GM12878 (cell line): Measurements from ENCODE around the gene RIT2. TPM values are rescaled to one million over a fixed set of nuclear protein-coding genes. Genes with fewer than 3 reads are reported as not detected.

Source experiments
- ATAC-seq: fragments of 200-7000 bp; cut with Tn5 transposase; 3 replicates; pipeline ENCODE4 v1.9.1; 2020; ENCODE audit warnings: mild to moderate bottlenecking, moderate library complexity
- BruUV-seq: library from RNA; stranded (reverse); fragments of 400-500 nt; replicated peaks from 2 replicates; lab custom pipeline; 2021; lab: Mats Ljungman, UMichigan
- CTCF ChIA-PET: fragments of 300-600 bp; sonication (Branson Sonifier 250); formaldehyde crosslinking; extraction: SDS; loops from one replicate; lab custom pipeline; 2021; ENCODE audit warnings: inconsistent platforms; lab: Yijun Ruan, JAX
- POLR2A ChIA-PET: fragments of 350-600 bp; formaldehyde crosslinking; extraction: SDS; loops from one replicate; lab custom pipeline; 2021; ENCODE audit warnings: inconsistent platforms; lab: Charles Lee
- RAD21 ChIA-PET: fragments of 300-600 bp; sonication (Branson Sonifier 250); formaldehyde crosslinking; loops from one replicate; lab custom pipeline; 2023; ENCODE audit warnings: antibody characterized with exemption; ENCODE audit not compliant: unreplicated experiment; lab: Charles Lee
- SMC1A ChIA-PET: fragments of 300-600 bp; sonication (Branson Sonifier 250); formaldehyde crosslinking; loops from one replicate; lab custom pipeline; 2023; ENCODE audit not compliant: unreplicated experiment, uncharacterized antibody; lab: Charles Lee
- DNase-seq: peaks from one replicate; pipeline ENCODE4 v3.0.0-alpha.2; 2011; ENCODE audit warnings: low read depth, low spot score
- FAIRE-seq: peaks from 3 replicates; lab custom pipeline; 2011; peaks lifted over from hg19 to GRCh38; lab: Jason Lieb, UNC
- H2AFZ ChIP-seq: 2 replicates; pipeline ENCODE4 v1.6.0; 2011; ENCODE audit warnings: low read depth, low read length, control low read depth; ENCODE audit not compliant: control insufficient read depth
- H3K27ac ChIP-seq: 2 replicates; pipeline ENCODE4 v1.5.1; 2011; ENCODE audit warnings: control low read depth; ENCODE audit not compliant: control insufficient read depth, insufficient read depth
- H3K27me3 ChIP-seq, 2 experiments: replicated peaks in 1 of 2; 2 replicates each; pipeline versions ENCODE4 v1.6.0 to v1.6.1; 2011; ENCODE audit warnings: low read length in 1 of 2; ENCODE audit not compliant: control insufficient read depth in 2 of 2, insufficient read depth in 2 of 2
- H3K36me3 ChIP-seq, 2 experiments: 2 replicates each; pipeline ENCODE4 v1.5.1; 2011; ENCODE audit warnings: low read length in 1 of 2; ENCODE audit not compliant: control insufficient read depth in 2 of 2, insufficient read depth in 2 of 2
- H3K4me1 ChIP-seq: 2 replicates; pipeline ENCODE4 v1.6.1; 2011; ENCODE audit warnings: mild to moderate bottlenecking, low read length, moderate library complexity, mixed read lengths; ENCODE audit not compliant: control insufficient read depth, insufficient read depth
- H3K4me2 ChIP-seq: 2 replicates; pipeline ENCODE4 v1.6.0; 2011; ENCODE audit warnings: control low read depth; ENCODE audit not compliant: control insufficient read depth, insufficient read depth
- H3K4me3 ChIP-seq: fragments of 200-600 bp; sonication (generic); 2 replicates; pipeline ENCODE4 v1.5.1; 2016
- H3K79me2 ChIP-seq: 2 replicates; pipeline ENCODE4 v1.6.0; 2011; ENCODE audit warnings: low read length; ENCODE audit not compliant: control insufficient read depth, insufficient read depth
- H3K9ac ChIP-seq: 2 replicates; pipeline ENCODE4 v1.8.0; 2011; ENCODE audit warnings: low read length, control low read depth, mixed read lengths; ENCODE audit not compliant: control insufficient read depth, insufficient read depth
- H3K9me3 ChIP-seq: replicated peaks from 3 replicates; pipeline ENCODE4 v1.5.1; 2011; ENCODE audit warnings: mild to moderate bottlenecking, low read length; ENCODE audit not compliant: control insufficient read depth, insufficient read depth
- H4K20me1 ChIP-seq: 2 replicates; pipeline ENCODE4 v1.6.0; 2011; ENCODE audit not compliant: control insufficient read depth, insufficient read depth
- BCL3 ChIP-seq: IDR thresholded peaks from 2 replicates; pipeline ENCODE4 v1.6.1; 2011; ENCODE audit warnings: borderline replicate concordance, low read depth, mild to moderate bottlenecking, moderate library complexity, low read length; ENCODE audit not compliant: insufficient read depth, poor library complexity, severe bottlenecking
- CUX1 ChIP-seq: IDR thresholded peaks from 2 replicates; pipeline ENCODE4 v1.6.1; 2012; ENCODE audit warnings: improper control_type of control experiment, low read depth, low read length; ENCODE audit not compliant: insufficient replicate concordance
- ELK1 ChIP-seq: IDR thresholded peaks from 2 replicates; pipeline ENCODE4 v1.6.1; 2012; ENCODE audit warnings: low read depth, low read length, improper control_type of control experiment
- JUNB ChIP-seq: IDR thresholded peaks from 2 replicates; pipeline ENCODE4 v1.6.1; 2016; ENCODE audit warnings: antibody characterized with exemption, mild to moderate bottlenecking
- LARP7 ChIP-seq: fragments of 450-650 bp; IDR thresholded peaks from 2 replicates; pipeline ENCODE4 v1.6.1; 2017; ENCODE audit warnings: mild to moderate bottlenecking
- NKRF ChIP-seq: fragments of 450-650 bp; conservative IDR thresholded peaks from 2 replicates; pipeline ENCODE4 v1.6.1; 2017; ENCODE audit warnings: mild to moderate bottlenecking, moderate library complexity
- NR2C1 ChIP-seq: fragments of 450-650 bp; IDR thresholded peaks from 2 replicates; pipeline ENCODE4 v1.6.1; 2017; ENCODE audit warnings: antibody characterized with exemption, mild to moderate bottlenecking, moderate library complexity
- NR2C2 ChIP-seq: IDR thresholded peaks from 2 replicates; pipeline ENCODE4 v1.6.1; 2011; ENCODE audit warnings: borderline replicate concordance, low read depth; ENCODE audit not compliant: control insufficient read depth, insufficient read length
- POLR2A ChIP-seq: IDR thresholded peaks from 2 replicates; pipeline ENCODE4 v1.6.1; 2011; ENCODE audit warnings: low read depth, mild to moderate bottlenecking, low read length
- RAD51 ChIP-seq: fragments of 450-650 bp; IDR thresholded peaks from 2 replicates; pipeline ENCODE4 v1.6.1; 2016; ENCODE audit warnings: moderate library complexity, mild to moderate bottlenecking, inconsistent platforms
- RELA ChIP-seq: fragments of 450-650 bp; IDR thresholded peaks from 2 replicates; pipeline ENCODE4 v1.8.0; 2014; ENCODE audit warnings: borderline replicate concordance; ENCODE audit not compliant: partially characterized antibody
- USF2 ChIP-seq: IDR thresholded peaks from 2 replicates; pipeline ENCODE4 v1.6.1; 2011; ENCODE audit warnings: low read depth, low read length, improper control_type of control experiment, borderline replicate concordance
- ZBED1 ChIP-seq: IDR thresholded peaks from 2 replicates; pipeline ENCODE4 v1.6.1; 2016; ENCODE audit warnings: borderline replicate concordance
- WGBS: methylation state at CpG from one replicate; pipeline ENCODE4 v1.1.6; 2016; ENCODE audit warnings: low lambda C conversion rate; ENCODE audit not compliant: insufficient replicate concordance, insufficient coverage; ENCODE audit errors: missing lambda C conversion rate; 5-methylcytosine and 5-hydroxymethylcytosine counted together
- in situ Hi-C: fragments of 300-500 bp; cut with MboI; formaldehyde crosslinking; loops from 9 replicates; pipeline ENCODE4 v1.14.3; 2018; ENCODE audit warnings: mixed read lengths
- intact Hi-C: fragments of 100-400 bp; cut with micrococcal nuclease; formaldehyde crosslinking; loops from one replicate; pipeline ENCODE4 v1.14.2; 2022; ENCODE audit not compliant: unreplicated experiment
- polyA plus RNA-seq, 11 experiments: library from polyadenylated mRNA; depleted of rRNA in 4 of 11; unstranded in 6 of 11; stranded (reverse) in 5 of 11; fragments of >200 nt; fragmentation: Nextera tagmentation in 4 of 11; fragmentation: Illumina TruSeq in 1 of 11; extraction: Ambion mirVana in 4 of 11; extraction: Trizol in 1 of 11; gene quantifications; 1 replicate in 1 of 11; 2 replicates in 10 of 11; pipeline versions ENCODE4 v1.2.1 to v1.2.3, GENCODE V29; 2011 to 2016; ENCODE audit warnings: inconsistent platforms in 2 of 11, missing spikeins in 2 of 11, low read depth in 1 of 11
- total RNA-seq, 4 experiments: library from RNA; depleted of rRNA in 3 of 4; stranded (reverse); fragments of >200 nt in 3 of 4; fragmentation: Illumina TruSeq in 1 of 4; extraction: Trizol in 1 of 4; gene quantifications; 2 replicates each; pipeline versions ENCODE4 v1.2.1 to v1.2.3, GENCODE V29; 2013 to 2021

The RIT2 gene
- total and polyA plus RNA-seq, 10 of the 15 experiments (the other 5 are each of a cell fraction or from before 2014, with no cell fraction given) = not detected

GRCh38 chr18:42959528-42959927 lies 156.0 kb downstream of the RIT2 start:
- Histone ChIP-seq H3K27ac (no peak overlapping the region), H4K20me1 (no peaks in the 10 kb centered on the region), H3K4me3 (no peak overlapping the region), H3K4me2 (no peak overlapping the region), H2AFZ (no peak overlapping the region), H3K9me3 (no peaks in the 10 kb centered on the region), H3K4me1 (no peaks in the 10 kb centered on the region), H3K36me3 (no peaks in the 10 kb centered on the region), H3K79me2 (no peaks in the 10 kb centered on the region), H3K9ac (no peak overlapping the region), H3K27me3 (no peaks in the 10 kb centered on the region)
- no TSS peak for BruUV-seq
- SMC1A ChIA-PET = no interaction called here
- in situ Hi-C loops = no loop called here
- TF ChIP-seq CUX1 (no peak), JUNB (no peak), RAD51 (no peak), ZBED1 (no peak), LARP7 (no peak), RELA (no peak), POLR2A (no peak), NR2C2 (no peak), NKRF (no peak), ELK1 (no peak), USF2 (no peak), NR2C1 (no peak), BCL3 (no peak)
- intact Hi-C loops = no loop called here
- POLR2A ChIA-PET = no interaction called here
- DNase-seq (no peak), ATAC-seq (no peak), FAIRE-seq (no peak)
- RAD21 ChIA-PET = no interaction called here
- CTCF ChIA-PET = no interaction called here
- WGBS = 0% methylated on average over 2 of the region's 2 CpGs
